Activated CD4-positive, CD25-positive, alpha-beta regulatory T cell treated with anti-CD3 and anti-CD28 coated beads, Interleukin-2, amount 50 U/mL, for 16 hours (primary cell): ENCODE measurements around the gene ST3GAL4.

Source experiments
- DNase-seq: peaks from one replicate; pipeline ENCODE4 v3.0.0-alpha.2; 2020; ENCODE audit warnings: low read depth, low spot score

Gene ST3GAL4

DNA sequence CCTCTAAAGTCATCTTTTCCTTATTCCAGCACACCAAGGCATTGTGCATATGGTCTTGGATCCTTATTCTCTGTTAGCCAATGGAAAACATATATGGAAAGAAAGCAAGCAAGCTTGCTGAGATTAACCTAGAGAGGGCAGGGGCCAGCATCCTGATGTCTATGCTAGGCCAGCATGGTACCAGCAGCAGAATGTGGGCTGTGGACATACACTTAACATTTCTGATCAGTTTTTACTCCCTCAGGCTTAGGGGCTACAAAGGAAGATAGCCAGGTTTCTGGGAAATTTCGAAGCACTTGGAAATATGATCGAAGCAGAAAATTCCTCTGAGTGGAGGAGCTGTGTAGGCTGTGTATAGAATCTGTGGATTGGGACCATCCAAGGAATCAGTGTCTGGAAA, 67.0 kb downstream of the ST3GAL4 start:
- no peak for DNase-seq

GRCh38 chr11:126423154-126423553, 67.7 kb downstream of the ST3GAL4 start:
- no peak for DNase-seq

- no peak for DNase-seq
These were observed 68.3 kb downstream of the ST3GAL4 start for GRCh38 chr11:126423743-126424142.

- DNase-seq: no peak
These were observed 69.1 kb downstream of the ST3GAL4 start for GRCh38 chr11:126424471-126425039.

DNA sequence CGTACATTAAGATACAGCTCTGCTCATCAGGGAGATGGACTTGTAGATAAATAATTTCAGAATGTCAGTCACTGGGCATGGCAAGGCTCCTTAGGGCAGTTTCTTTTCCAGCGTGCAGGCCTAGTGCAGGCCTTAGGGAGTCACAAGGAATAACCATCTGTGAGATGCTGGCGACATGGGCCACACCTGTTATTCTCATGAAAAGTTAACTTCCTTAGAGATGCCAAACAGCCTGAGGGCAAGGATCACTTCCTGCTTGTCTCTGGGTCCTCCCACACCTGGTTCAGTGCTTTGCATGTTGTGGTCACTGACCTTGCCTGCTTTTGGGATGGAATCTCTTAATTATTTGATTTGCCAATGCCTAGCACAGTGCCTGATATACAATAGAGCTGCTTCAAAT, 70.6 kb downstream of the ST3GAL4 start:
- DNase-seq: no peak

GRCh38 chr11:126426820-126427749, 71.6 kb downstream of the ST3GAL4 start:
- no peak for DNase-seq

DNA sequence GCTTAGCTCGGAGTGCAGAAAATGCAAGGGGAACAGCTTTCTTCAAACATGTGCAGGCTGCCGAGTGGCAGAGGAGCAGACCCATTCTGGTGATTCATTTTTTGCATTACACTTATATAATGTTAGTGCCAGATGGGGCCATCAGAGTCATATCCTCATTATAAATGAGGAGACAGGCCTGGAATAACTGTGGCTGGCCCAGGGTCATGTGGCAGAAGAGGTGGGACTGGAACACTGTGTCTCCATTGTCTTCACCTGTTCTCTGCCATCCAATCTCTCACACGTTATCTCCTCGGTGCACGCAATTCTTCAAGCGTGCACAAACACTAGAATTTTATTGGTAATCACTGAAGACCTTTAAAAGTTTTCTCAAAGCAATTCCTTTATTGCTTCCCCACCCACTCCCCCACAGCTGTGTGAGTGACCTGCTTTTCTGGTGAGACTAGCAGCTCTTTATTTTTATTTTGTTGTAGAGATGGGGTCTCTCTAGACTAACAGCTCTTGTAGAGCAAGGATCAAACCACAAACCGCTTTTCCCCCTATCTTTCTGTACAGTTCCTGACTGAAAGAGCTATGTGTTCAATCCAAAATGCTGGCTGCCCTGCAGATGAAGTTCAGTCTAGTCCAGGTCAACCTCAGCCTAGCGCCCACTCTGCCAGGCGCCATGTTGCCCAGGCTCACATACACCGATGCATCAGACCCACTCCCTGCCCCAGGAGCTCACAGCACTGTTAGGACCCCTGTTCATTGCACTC, 75.3 kb downstream of the ST3GAL4 start:
- DNase-seq: no peak

GRCh38 chr11:126431401-126432064, 76.0 kb downstream of the ST3GAL4 start:
- no peak for DNase-seq

DNA sequence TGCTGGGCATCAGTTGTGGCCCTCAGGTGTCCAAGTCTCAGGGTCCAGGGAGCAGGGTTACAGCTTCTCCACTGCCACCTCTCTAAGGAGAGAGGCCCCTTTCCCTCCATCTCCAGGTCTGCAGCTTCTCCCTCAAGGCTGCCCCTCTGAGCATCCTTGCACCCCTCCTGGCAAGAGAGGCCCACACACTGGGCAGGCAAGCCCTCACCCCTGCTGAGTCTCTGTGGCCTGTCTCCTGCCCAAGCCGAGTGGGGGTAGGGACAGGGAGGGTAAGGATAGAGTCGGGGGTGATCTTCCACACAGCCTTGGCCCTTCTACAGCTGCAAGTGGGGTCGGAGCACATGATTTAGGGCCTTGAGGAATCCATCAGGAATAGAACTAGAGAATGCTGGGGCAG, 76.6 kb downstream of the ST3GAL4 start:
- DNase-seq: no peak

DNA sequence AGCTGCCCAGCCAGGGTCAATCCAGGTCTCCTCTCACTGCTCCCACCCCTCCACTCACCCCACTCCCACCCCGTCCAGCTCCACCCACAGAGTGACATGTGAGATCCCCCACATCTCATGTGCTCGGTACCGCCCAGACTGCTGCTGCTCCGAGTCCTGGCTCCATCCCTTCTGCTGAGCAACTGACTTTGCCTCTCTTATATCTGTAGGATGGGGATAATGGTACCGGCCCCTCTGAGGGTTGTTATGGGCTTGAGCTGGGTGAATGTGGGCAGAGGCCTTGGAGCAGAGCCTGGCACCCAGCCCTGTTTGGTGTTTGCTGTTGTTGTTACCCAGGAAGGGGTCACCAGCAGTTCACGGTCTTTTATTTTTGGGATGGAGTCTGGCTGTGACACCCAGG, 77.0 kb downstream of the ST3GAL4 start:
- no peak for DNase-seq

- DNase-seq: no peak
These were observed 77.9 kb downstream of the ST3GAL4 start for GRCh38 chr11:126433244-126433846.

- DNase-seq: no peak
These were observed 78.8 kb downstream of the ST3GAL4 start for GRCh38 chr11:126433989-126434949.

- no peak for DNase-seq
These were observed 79.5 kb downstream of the ST3GAL4 start for GRCh38 chr11:126434950-126435335.

- no peak for DNase-seq
These were observed 80.8 kb downstream of the ST3GAL4 start for GRCh38 chr11:126436209-126436755.

DNA sequence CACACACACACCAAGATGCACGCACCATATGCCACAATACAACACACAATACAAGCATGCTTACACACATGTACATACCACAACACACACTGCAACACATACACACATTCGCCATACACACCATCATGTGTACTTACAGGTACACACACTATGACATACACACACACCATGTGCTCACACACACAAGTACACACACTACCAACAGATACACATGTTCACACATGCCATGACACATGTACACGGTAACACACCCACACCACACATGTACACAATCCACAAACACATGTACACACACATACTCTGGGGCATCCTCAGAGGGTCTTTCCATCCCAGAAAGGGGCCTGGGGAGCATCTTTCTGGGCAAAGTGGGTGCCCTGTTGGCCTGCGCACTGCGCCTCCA, 82.2 kb downstream of the ST3GAL4 start:
- DNase-seq: no peak

GRCh38 chr11:126438272-126438671, 82.8 kb downstream of the ST3GAL4 start:
- DNase-seq: no peak

GRCh38 chr11:126438691-126439090, 83.2 kb downstream of the ST3GAL4 start:
- DNase-seq: no peak

DNA sequence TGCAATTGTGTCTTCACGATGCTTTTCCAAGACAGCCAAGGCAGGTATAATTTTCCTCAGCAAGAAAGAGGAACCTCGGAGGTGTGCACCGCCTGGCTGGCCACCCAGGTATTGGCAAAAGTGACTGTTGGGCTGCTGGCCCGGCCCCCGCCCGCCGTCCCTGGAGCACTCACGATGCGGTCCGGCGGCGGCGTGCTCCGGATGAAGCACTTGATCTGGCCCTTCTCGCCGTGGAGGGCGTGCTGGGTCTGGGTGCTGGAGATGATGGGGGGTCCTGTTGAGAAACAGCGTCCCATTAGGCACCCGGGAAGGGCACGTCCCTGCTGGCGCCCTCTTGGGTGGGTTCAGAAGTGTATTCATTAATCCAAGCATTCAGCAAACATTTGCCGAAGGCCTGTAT, 84.8 kb downstream of the ST3GAL4 start:
- no peak for DNase-seq

GRCh38 chr11:126440792-126441514, 85.5 kb downstream of the ST3GAL4 start:
- DNase-seq: peak; percentile 33
